GM23248 (cell line): Measurements from ENCODE around the gene PCDHB6. TPM values are rescaled to one million over a fixed set of nuclear protein-coding genes. Genes with fewer than 3 reads are reported as not detected.
"Not testable (repeated sequence)": the region's sequence is repeated elsewhere in the genome, so short reads cannot be mapped to it uniquely, and the experiment has no call there.

Experiments
- DNase-seq: peaks from one replicate; pipeline ENCODE4 v3.0.0-alpha.2; 2015
- H2AFZ ChIP-seq: fragments of 200-600 bp; sonication (generic); 2 replicates; pipeline ENCODE4 v1.6.1; 2016; ENCODE audit warnings: antibody characterized with exemption
- H3F3A ChIP-seq: fragments of 200-600 bp; sonication (generic); 2 replicates; pipeline ENCODE4 v1.6.1; 2016; ENCODE audit warnings: mild to moderate bottlenecking, antibody characterized with exemption, mixed run types; ENCODE audit not compliant: insufficient read depth
- H3K27ac ChIP-seq: fragments of 200-600 bp; sonication (generic); 2 replicates; pipeline ENCODE4 v1.5.1; 2016; ENCODE audit warnings: mild to moderate bottlenecking
- H3K27me3 ChIP-seq: fragments of 200-600 bp; sonication (generic); replicated peaks from 2 replicates; pipeline ENCODE4 v1.6.1; 2016; ENCODE audit warnings: mild to moderate bottlenecking; ENCODE audit not compliant: insufficient read depth
- H3K36me3 ChIP-seq: fragments of 200-600 bp; sonication (generic); 2 replicates; pipeline ENCODE4 v1.6.1; 2016; ENCODE audit warnings: low read depth, mild to moderate bottlenecking
- H3K4me1 ChIP-seq: fragments of 200-600 bp; sonication (generic); 2 replicates; pipeline ENCODE4 v1.6.1; 2016; ENCODE audit warnings: mild to moderate bottlenecking; ENCODE audit not compliant: insufficient read depth
- H3K4me2 ChIP-seq: fragments of 200-600 bp; sonication (generic); one replicate; pipeline ENCODE4 v1.6.1; 2016; ENCODE audit warnings: mild to moderate bottlenecking; ENCODE audit not compliant: unreplicated experiment
- H3K4me3 ChIP-seq: fragments of 200-600 bp; sonication (generic); 2 replicates; pipeline ENCODE4 v1.5.1; 2016; ENCODE audit warnings: mild to moderate bottlenecking
- H3K79me2 ChIP-seq: fragments of 200-600 bp; sonication (generic); 2 replicates; pipeline ENCODE4 v1.6.1; 2016; ENCODE audit warnings: mild to moderate bottlenecking; ENCODE audit not compliant: insufficient read depth
- H3K9ac ChIP-seq: fragments of 200-600 bp; sonication (generic); 2 replicates; pipeline ENCODE4 v1.6.1; 2016; ENCODE audit warnings: mild to moderate bottlenecking
- H3K9me2 ChIP-seq: fragments of 200-600 bp; sonication (generic); 2 replicates; pipeline ENCODE4 v1.6.1; 2016; ENCODE audit warnings: mixed run types, mild to moderate bottlenecking, moderate library complexity; ENCODE audit not compliant: insufficient read depth
- H3K9me3 ChIP-seq: fragments of 200-600 bp; sonication (generic); one replicate; pipeline ENCODE4 v1.6.1; 2017; ENCODE audit warnings: low read depth
- H4K20me1 ChIP-seq: fragments of 200-600 bp; sonication (generic); 2 replicates; pipeline ENCODE4 v1.6.0; 2016; ENCODE audit not compliant: insufficient read depth
- EZH2 ChIP-seq: fragments of 200-600 bp; sonication (generic); IDR thresholded peaks from 2 replicates; pipeline ENCODE4 v1.6.1; 2018; ENCODE audit warnings: antibody characterized with exemption, mild to moderate bottlenecking; ENCODE audit not compliant: insufficient read depth, poor library complexity, severe bottlenecking
- EZH2phosphoT487 ChIP-seq: fragments of 200-600 bp; sonication (generic); IDR thresholded peaks from 2 replicates; pipeline ENCODE4 v1.6.1; 2018; ENCODE audit warnings: antibody characterized with exemption, moderate library complexity, mild to moderate bottlenecking, low read depth; ENCODE audit not compliant: insufficient read depth
- WGBS, 2 experiments: methylation state at CpG; one replicate each; pipeline ENCODE4 v1.1.6; 2015 to 2017; ENCODE audit warnings: low lambda C conversion rate in 2 of 2, low coverage in 1 of 2; ENCODE audit errors: missing lambda C conversion rate in 2 of 2; 5-methylcytosine and 5-hydroxymethylcytosine counted together
- in situ Hi-C: fragments of 300-500 bp; cut with MboI; formaldehyde crosslinking; loops from 2 replicates; pipeline ENCODE4 v1.15.0; 2020
- polyA plus RNA-seq: library from polyadenylated mRNA; unstranded; fragments of >200 nt; fragmentation: Nextera tagmentation; extraction: Ambion mirVana; gene quantifications from 2 replicates; pipeline ENCODE4 v1.2.1, GENCODE V29; 2016
- total RNA-seq: library from RNA; depleted of rRNA; stranded (reverse); fragments of >200 nt; shearing (Covaris generic); gene quantifications from 2 replicates; pipeline ENCODE4 v1.2.3, GENCODE V29; 2014

The PCDHB6 gene
- total and polyA plus RNA-seq, 2 experiments from 2014 or later, result 0.10 to 0.22 TPM

- no peaks in the 10 kb centered on the region for H3K9me3 ChIP-seq
- TF ChIP-seq EZH2phosphoT487, result no peak
- TF ChIP-seq EZH2, result no peak
- H3K4me3 ChIP-seq, result peak within 1 kb of the TSS; percentile 76
- peaks cover 7% of the 10 kb centered on the region; the same call in 1 of the 2 replicates for H3K27me3 ChIP-seq
- peak within 1 kb of the TSS; percentile 45 for H3K27ac ChIP-seq
- peak within 1 kb of the TSS; percentile 79 for H3K9ac ChIP-seq
- no peaks in the 10 kb centered on the region for H3K9me2 ChIP-seq
- no peaks in the 10 kb centered on the region for H3F3A ChIP-seq
- no peaks in the 10 kb centered on the region for H4K20me1 ChIP-seq
- in situ Hi-C loops, result loop anchor here (10.0 kb wide), 1 partner anchor 383 kb away; no protein-coding TSS in a partner anchor
- peak; percentile 87 for DNase-seq
- no peaks in the 10 kb centered on the region for H3K4me1 ChIP-seq
- no peaks in the 10 kb centered on the region for H3K79me2 ChIP-seq
- peak within 1 kb of the TSS; percentile 87 for H2AFZ ChIP-seq
- peak within 1 kb of the TSS; percentile 53 for H3K4me2 ChIP-seq
- H3K36me3 ChIP-seq, result no peaks in the 10 kb centered on the region
- WGBS, 2 experiments, result 3% methylated on average over 13 of the region's 13 CpGs
Measured at GRCh38 chr5:141182248-141182647, 32.4 kb downstream of the PCDHB6 start, which contains the start of gene PCDHB16. PCDHB16 (plus strand) TSS chr5:141182387; CDS start chr5:141182560, 173 bp downstream.

- 30 to 34% methylated on average over 8 to 33 of the region's 69 CpGs for WGBS, 2 experiments
- in situ Hi-C loops, result loop anchor here (10.0 kb wide), 1 partner anchor 381 kb away; no protein-coding TSS in a partner anchor
Measured at GRCh38 chr5:141184117-141184855, 34.4 kb downstream of the PCDHB6 start.

GRCh38 chr5:141186897-141187512 is 37.1 kb downstream of the PCDHB6 start, which contains the start of gene PCDHB9:
PCDHB9 (plus strand) TSS chr5:141187161; CDS start chr5:141187319, 158 bp downstream.
- WGBS, 2 experiments, result 9 to 11% methylated on average over 9 of the region's 9 CpGs
- peak within 1 kb of the TSS; percentile 67 for H3K4me3 ChIP-seq
- in situ Hi-C loops, result loop anchor here (10.0 kb wide), 1 partner anchor 378 kb away; no protein-coding TSS in a partner anchor

More at GRCh38 chr5:141184117-141184855, 34.4 kb downstream of the PCDHB6 start:
- not testable (repeated sequence) for H3K36me3 ChIP-seq, H3K4me1 ChIP-seq, H3K4me3 ChIP-seq, H3K79me2 ChIP-seq, H3K9me2 ChIP-seq, H3K4me2 ChIP-seq, DNase-seq, H4K20me1 ChIP-seq, H3K9ac ChIP-seq, H3K27me3 ChIP-seq, H2AFZ ChIP-seq, H3K9me3 ChIP-seq, H3K27ac ChIP-seq, H3F3A ChIP-seq

GRCh38 chr5:141188682-141189081 is 38.8 kb downstream of the PCDHB6 start:
- not testable (repeated sequence) for H3K9ac ChIP-seq, DNase-seq, H3K27me3 ChIP-seq, H3K4me3 ChIP-seq, H3K27ac ChIP-seq, H3K4me2 ChIP-seq, H3K36me3 ChIP-seq, H3F3A ChIP-seq, H3K9me3 ChIP-seq, H4K20me1 ChIP-seq, H3K9me2 ChIP-seq, H2AFZ ChIP-seq, H3K4me1 ChIP-seq, H3K79me2 ChIP-seq
- in situ Hi-C loops, result loop anchor here (10.0 kb wide), 1 partner anchor 376 kb away; no protein-coding TSS in a partner anchor
- WGBS, 2 experiments, result 38 to 44% methylated on average over 24 to 33 of the region's 37 CpGs

More at GRCh38 chr5:141186897-141187512, 37.1 kb downstream of the PCDHB6 start, which contains the start of gene PCDHB9:
- no peaks in the 10 kb centered on the region for H3K36me3 ChIP-seq
- H2AFZ ChIP-seq, result peak within 1 kb of the TSS; percentile 77
- no peaks in the 10 kb centered on the region for H4K20me1 ChIP-seq
- DNase-seq, result peak; percentile 77
- TF ChIP-seq EZH2phosphoT487 (no peak), EZH2 (no peak)
- H3K27ac ChIP-seq, result no peak within 1 kb of the TSS
- no peaks in the 10 kb centered on the region for H3K9me2 ChIP-seq
- peak within 1 kb of the TSS; percentile 62; the same call in 1 of the 2 replicates for H3K9ac ChIP-seq
- peak within 1 kb of the TSS; percentile 65 for H3K4me2 ChIP-seq
- no peaks in the 10 kb centered on the region for H3K79me2 ChIP-seq
- no peaks in the 10 kb centered on the region for H3K9me3 ChIP-seq
- H3F3A ChIP-seq, result no peaks in the 10 kb centered on the region
- H3K27me3 ChIP-seq, result no peaks in the 10 kb centered on the region
- no peaks in the 10 kb centered on the region for H3K4me1 ChIP-seq

GRCh38 chr5:141189131-141189530 is 39.3 kb downstream of the PCDHB6 start:
- not testable (repeated sequence) for H3K4me3 ChIP-seq, H3K27ac ChIP-seq, H4K20me1 ChIP-seq, DNase-seq, H3K4me2 ChIP-seq, H2AFZ ChIP-seq, H3K36me3 ChIP-seq, H3K4me1 ChIP-seq, H3K9me3 ChIP-seq, H3K9me2 ChIP-seq, H3K27me3 ChIP-seq, H3F3A ChIP-seq, H3K79me2 ChIP-seq, H3K9ac ChIP-seq
- in situ Hi-C loops, result loop anchor here (10.0 kb wide), 1 partner anchor 376 kb away; no protein-coding TSS in a partner anchor
- 41 to 47% methylated on average over 19 to 27 of the region's 35 CpGs for WGBS, 2 experiments
